GM21619 (cell line): ENCODE results near the gene NPFF.
"Not testable (repeated sequence)": the region's sequence is repeated elsewhere in the genome, so short reads cannot be mapped to it uniquely, and the experiment has no call there.

ENCODE experiments used
- ATAC-seq: cut with Tn5 transposase; IDR thresholded peaks from one replicate; pipeline ENCODE4 v1.9.1; 2021; ENCODE audit not compliant: unreplicated experiment

The NPFF gene

DNA sequence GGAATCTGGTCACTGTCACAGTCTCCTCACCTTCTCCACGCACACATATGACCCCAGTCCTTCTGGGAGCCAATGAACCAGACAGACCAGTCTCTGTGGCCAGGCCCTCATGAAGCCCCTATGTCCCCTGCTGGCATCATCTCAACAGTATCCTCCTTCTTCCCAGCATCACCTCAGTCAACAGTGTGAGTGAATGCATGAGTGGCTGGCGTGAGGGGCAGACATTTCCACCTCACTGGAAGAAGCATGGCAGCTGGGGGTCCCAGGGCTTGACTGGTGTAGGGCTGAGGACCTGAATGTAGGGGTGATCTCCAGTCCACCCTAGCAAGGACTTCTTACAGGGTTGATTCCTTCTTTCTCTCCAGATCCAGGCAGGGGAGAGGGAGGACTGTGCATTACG lies 9.8 kb downstream of the NPFF start:
- ATAC-seq, result no peak

DNA sequence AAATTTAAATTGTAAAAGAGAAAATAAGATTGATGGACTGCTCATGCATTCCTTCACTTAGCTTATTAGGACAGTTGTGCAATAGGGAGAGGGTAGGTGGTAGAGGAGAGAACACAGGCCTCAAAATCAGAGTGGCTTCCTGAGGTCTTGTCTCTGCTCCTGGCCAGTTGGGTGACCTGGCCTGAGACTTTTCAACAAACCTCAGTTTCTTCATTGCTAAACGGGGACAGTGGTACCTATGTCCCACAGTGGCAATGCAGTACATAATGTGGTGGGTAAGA lies 10.6 kb downstream of the NPFF start:
- ATAC-seq, result no peak

DNA sequence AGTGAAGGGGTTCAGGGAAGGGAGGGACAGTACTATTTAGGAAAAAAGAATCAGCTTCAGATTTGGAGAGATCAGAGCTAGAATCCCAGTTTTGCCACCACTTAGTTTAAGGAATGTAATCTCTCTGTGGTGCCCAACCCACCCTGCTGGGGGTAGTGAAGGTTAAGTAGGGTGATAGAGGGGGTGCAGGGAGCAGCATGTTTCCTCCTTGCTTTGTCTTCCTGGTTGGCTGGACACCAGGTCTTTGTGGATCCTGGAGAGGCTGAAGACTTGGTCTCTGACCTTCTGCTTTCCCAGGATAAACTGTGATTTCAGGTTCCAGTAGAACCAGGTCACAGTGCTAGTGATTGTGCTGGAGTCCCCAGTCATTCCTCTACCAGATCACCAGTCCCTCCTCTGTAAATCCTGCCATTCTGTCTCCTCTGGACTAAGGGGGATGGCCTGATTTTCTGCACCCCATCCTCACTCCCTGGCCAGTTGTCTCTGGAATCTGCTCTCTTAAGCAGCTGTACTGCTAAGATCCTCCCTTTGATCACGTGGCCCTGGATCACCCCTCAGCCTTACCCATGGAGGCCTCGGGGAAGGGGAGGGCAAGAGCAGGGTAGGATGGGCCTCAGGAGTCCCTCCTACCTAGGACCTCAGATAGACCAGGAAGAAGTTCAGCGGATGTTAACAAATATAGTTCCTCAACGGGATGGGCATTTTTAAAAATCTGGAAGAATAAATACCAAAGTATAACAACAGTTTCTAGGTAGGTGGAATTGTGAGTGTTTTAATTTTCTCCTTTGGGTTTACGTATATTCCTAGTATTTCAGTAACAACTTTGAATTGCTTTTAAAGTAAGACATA lies 11.2 kb downstream of the NPFF start:
- no peak for ATAC-seq

DNA sequence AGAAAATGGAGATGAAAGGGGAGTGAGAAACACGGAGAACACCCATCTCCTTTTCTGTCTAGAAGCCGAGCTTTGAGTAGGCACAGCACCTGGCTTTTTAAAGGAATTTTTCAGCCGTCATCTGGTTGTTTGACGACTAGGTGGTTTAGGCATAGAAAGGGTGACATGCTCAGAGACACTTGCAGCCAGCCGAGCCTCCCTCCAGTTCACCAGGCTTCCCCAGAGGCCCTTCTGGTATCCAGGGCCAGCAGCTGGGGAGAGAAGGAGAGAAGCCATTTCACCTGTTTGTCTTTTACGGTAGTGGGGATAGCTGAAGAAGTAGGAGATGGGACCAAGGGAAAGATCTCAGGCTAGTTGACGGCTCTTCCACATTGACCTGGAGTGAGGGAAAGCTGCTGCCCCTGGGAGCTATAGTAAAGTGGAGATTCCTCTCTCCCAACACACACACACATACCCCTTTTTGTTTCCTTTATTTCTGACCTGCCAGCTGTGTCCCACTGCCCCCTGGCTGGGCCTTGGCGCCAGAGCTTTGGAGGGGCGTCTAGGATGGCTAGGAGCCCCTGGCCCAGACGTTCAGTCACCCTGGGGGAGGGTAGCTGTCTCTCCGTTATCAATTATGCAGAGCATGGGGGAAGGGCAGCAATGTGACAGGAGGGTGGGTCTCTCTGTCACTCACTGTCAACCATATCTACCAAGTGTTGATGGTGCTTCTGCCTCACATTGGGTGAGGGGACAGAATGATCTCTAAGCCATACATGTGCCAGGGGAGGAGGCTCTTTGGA lies 13.5 kb downstream of the NPFF start:
- ATAC-seq, result no peak

DNA sequence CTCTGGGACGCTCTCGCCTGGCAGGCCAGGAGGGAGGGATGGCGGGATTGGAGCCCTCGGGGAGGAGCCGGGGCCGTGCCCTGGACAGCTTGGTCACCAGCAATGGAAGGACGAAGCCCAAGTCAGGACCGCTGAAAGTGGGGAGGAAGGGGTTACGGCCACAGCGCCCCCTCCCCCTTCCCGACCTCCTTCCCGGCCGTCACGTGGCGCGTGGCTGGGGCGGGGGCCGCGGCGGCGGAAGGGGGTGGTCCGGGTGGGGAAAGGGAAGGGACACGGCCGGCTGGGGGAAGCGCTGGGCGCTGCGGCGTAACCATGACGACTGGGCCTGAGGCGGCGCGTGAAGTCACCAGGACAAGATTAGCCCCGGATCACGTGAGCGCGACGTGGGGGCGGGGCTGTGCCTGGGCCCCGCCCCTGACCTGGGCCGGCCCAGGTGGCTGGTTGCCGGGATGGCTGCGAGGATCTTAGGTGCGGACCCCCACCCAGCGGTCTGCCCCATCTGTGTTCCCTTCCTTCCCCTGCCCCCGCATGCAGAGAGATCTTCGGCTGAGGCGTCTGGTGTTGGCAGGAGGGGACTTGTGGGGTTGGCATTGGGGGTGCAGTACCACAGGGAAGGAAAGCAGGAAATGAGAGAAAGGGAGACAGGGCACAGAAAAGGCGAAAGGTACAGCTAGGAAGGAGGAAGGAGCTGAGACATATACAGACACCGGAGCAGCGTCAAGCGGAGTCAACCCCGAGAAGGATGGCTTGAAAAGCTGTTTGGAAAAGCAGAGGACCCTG lies 14.3 kb downstream of the NPFF start:
- peak; percentile 92 for ATAC-seq

DNA sequence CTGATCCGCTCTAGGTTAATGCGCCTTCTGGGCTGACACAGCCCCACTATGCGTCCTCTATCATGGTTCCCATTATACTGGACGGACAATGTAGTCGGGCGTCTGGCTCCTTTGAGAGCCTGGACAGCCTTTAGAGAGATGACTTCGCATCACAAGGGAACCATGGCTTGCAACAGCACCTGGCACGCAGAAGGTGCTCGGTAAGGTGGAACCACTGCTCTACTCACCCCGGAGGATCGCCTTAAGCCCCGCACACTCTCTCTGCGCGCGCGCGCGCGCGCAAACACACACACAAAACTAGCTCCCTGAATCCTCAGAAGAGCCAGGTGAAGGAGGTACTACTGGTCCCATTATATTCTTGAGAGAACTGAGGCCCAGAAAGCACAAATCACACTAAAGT lies 15.1 kb downstream of the NPFF start:
- ATAC-seq, result no peak

DNA sequence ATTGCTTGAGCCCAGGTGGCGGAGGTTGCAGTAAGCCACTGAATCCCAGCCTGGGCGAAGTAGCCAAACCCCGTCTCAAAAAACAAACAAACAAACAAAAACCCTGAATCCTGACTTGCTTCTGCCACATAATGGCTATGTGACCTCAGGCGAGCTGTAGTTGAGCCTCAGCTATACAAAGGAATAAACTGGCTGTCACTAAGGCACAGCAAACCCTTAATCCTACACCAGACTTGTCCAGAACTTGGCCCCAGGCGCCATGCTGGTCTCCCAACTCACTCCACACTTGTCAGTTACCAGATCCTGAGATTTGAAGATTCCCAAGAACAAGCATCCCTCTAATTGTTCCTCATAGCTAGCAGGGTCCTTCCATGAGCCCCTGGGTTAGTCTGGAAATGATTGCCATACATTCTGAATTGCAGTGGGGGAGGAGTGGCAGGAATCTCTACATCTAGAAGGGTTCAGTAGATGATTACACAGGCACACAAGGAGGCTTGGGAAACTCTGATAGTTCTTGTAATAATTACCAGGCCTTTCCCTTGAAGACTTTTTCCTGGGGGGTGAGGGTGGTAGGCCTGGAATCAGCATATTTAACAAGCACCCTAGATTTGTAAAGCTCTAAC lies 17.9 kb downstream of the NPFF start:
- ATAC-seq, result no peak

DNA sequence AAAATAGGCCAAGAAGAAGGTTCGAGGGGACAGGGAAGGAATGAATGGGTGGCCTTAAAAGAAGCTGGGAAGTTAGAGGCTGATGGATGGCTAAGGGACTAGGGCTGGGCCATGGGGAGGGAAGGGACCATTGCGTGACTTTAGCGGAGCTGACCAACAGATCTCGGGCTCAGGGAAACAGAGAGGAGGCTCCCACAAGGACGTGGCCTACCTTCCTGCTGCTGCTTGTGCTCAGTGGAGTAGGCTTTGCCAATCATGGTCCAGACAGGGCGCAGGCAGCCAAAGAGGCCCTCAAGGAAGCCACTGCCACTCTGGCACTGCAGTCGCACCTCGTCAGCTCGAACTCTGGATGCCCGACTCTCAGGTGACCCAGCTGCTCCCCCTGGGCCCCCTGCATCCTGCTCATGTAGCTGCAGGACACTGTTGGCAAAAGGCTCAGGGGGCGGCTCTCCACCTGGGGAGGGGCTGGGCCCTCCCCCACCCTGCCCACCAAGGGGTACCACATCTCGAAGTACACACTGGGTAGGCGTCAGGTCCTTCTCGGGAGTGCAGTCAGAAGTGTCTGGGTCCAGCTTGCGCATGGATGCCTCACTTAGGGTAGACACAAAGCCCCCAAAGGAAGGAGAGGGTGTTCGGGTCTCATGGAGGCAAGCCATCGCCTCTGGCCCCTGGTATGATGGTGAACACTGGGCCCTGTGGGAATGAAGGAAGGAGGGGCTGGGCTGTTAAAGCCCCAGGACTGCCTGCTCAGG lies 20.4 kb downstream of the NPFF start:
- ATAC-seq, result no peak

DNA sequence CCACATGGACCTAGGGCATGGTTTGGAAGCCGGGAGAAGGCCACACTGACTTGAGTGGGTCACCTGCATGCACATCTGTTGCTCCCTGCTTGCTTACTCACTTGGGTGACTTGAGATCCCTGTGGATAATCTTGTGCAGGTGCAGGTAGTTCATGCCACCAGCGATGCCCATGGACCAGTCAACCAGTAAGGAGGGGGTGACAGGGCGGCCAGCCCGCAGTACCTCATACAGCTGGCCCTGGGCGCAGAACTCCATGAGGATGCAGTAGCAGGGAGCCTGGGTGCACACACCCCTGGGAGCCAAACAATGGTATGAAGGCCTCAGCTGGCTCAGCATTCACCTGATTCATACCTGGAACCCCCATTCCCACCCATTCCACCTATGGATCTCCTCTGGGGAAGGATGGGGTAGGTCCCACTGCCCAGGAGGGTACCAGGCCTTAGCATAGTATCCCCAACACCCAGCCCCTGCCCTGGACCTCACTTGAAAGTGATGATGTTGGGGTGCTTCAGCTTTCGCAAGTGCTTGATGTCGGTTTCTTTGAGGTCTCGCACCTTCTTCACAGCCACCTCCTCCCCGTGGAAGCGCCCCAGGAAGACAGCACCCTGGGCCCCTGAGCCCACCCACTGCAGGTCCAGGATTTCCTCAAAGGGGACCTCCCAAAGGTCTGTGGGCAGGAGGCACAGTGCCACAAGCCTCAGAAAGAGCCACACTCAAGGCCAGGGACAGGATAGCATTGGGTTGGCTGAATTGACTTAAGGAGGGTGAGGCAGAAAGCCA lies 21.1 kb downstream of the NPFF start:
- ATAC-seq, result no peak

DNA sequence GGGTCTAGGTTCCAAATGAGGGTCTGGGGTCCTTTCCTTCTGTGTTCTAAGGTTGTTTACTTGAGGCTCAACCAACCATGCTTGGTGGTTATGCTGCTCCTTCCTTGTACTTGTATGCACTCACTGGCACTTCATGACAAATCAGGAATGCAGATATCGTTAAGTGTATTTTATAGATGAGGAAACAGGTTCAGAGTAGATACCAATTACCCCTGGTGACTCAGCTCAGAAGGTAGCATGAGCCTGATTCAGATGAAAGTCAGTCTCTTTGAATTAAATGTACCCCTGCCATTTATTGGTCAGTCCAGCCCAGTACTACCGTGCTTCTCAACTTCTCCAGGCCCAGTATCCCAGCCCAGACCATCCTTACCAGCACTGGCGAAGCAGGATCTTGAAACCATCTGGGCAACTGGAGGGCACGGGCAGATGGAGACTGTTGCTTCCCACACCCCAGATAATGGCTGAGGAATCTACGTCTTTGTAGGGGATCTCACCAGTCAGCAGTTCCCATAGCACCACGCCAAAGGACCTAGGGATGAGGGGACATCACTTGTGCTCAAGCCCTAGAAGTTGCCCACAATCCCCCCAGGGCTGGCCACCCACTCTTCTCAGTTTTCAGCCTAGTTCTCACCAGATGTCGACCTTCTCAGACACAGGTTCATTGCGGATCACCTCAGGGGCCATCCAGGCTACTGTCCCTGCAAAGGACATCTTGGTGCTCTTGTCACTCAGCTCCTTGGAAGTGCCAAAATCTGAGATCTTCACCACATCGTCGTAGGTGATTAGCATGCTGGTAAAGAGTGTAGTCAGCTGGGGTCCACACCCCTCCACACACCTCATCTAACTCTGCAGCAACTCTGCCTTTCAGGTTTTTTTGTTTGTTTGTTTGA lies 22.4 kb downstream of the NPFF start:
- no peak for ATAC-seq

DNA sequence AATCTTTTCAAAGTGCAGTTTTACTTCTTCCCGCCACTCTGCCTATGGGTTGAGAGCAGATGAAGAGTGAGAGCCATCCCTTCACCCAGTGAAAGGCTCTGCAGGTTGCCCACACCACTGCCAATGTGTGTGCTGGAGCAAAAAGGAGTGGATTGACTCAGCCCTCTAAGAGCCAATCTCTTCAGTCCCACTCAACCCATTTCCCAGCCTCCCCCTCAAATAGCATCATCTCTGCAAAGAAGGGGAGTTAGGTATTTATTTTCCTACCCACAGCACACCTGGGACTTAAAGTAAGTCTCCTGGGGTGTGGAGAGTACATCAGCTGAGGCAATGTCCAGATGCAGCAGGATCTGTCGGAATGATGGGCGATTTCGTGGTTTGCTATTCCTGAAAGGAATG lies 23.3 kb downstream of the NPFF start:
- no peak for ATAC-seq

DNA sequence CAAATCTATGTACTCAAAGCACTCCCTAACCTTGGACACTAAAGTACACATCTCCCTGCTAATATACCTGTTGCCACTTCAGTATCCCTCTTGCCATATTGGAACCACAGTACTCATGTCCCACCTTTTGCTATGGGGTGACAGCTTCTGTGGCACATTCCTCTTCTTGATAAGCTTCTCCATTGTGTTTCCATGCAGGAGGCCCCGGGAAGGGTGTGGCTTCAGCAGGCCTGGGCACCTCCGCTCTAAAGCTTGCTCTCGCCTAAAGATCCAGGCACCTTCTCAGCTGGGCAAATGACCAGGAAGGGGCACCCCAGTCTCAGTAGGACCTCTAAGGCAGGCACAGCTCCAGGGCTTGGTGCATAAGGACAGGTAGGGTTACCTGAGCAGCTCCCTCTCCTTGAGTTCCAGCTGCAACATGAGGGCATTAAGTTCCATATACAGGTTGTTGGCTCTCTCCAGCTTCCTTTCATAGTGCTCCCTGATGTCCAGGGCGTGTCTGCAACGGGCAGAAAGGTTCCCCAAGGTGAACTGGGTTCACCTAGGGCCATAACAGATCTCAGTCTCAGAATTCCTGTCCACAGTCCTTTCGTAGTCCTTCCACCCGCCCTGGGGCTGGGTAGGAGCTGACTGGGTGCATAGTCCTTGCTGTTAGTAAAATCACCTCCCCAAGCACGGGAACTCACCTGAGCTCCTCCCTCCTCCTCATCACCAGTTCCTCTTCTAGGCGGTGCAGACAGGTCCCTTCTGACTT lies 23.9 kb downstream of the NPFF start:
- no peak for ATAC-seq

DNA sequence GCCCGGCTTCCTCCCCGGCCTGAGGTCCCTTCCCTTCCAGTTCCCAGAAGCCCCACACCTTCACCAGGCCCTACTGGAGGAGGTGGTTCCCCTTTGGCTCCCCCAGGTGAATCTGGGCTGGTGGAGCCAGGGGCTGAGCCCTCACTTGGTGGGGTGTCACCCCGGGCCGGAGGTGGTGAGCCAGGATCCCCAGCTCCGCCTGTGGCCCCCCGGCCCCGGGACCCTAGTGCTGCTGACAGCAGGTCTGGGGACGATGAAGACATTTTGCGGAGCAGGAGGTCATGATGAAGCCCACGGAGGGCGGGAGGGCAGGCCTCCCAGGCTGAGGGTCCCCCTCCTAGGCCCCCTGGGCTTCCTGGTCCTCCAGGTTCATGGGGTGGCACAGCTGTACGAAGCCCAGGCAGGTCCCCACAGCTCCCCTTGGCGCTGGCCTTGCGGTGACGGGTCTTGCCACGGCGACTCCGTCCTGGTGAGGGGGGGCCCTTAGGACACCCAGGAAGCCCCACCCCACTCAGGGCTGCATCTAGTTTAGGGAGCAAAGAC lies 24.6 kb downstream of the NPFF start:
- ATAC-seq, result no peak

DNA sequence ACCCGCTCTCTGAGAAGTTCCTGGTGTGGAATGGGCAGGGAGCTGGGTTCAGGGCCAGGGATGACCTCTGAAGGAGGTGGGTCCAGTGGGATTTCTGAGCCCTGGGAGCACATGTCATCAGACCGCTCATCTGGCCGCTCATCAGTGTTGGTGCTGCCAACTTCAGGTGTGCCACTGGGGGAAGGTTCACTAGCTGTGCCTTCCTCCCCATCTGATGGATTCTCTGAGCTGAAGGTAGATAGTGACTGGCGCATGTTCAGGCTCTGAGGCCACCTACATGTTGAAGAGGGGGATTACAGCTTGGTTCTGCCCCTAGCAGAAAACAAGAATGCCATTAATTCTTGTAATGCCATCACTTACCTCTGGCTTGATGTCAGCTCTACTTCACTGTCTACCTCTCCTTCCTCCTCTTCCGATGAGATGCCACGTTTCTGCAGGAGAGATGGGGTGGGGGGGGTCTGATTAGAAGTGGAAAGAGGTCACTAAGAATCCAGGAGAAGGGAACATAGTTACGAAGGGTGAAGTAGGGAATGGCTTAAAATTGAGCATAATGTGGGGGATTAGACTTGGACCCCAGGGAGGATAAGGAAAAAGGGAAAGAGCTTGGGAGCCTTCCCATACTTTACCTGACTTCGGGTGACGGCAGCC lies 25.2 kb downstream of the NPFF start:
- ATAC-seq, result no peak

DNA sequence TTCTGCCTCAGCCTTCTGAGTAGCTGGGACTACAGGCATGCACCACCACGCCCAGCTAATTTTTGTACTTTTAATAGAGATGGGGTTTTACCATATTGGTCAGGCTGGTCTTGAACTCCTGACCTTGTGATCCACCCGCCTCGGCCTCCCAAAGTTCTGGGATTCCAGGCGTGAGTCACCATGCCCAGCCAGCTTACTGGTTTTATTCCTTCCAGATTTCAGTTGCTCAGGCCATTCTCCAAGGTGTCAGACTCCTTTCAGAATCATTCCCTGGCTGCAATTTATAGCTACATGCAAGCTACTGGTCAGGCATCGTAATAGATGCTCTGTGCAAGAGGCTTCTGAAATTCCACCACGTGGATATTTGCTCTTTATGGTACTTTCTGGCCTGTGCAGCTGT lies 25.8 kb downstream of the NPFF start:
- ATAC-seq, result not testable (repeated sequence)

DNA sequence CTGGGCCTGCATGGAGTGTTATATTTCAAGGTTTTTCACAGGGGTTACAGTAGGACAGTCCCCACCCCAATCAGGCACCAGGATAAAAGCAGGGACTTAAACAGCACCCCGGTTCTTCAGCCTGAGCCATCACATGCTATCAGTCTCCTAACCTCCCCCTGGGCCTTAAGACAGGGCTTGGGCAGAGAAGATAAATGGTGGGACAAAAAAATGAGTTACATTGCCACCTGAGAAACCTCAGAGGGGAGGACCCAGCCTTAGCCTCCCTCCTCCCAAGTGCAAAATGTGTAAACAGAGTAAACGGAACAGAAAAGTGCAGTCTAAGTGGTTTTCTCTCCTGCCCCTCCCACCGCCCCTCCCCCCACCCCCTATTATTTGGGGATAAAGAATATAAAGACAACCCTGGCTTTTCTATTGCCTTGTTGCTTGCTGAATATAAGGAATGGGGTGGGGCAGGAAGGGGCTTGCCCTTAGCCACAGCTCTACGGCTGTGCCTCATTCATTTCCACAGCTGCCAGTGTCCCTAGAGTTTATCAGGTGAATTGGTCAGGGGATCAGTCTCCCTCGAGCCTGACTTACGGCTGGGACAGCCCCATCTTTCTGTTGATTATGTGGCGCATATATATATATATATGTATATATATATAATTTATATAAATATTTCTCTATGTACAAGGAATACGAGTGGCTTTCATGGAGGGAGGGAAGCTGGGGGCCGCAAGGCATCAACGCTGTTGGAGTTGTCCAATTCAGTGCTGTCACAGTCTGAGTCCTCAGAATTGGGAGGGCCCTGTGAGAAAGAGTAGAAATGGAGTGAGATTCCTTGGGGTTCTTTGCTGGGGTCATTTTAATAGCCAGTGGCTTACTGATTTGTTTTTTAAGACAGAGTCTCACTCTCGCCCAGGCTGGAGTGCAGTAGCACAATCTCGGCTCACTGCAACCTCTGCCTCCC lies 26.5 kb downstream of the NPFF start:
- no peak for ATAC-seq
